ENCODE results near the gene DDAH1. TPM values are rescaled to one million over a fixed set of nuclear protein-coding genes. Genes with fewer than 3 reads are reported as not detected.

Gene DDAH1
- total RNA-seq, 1 experiment from 2014 or later: 36.3 TPM

GRCh38 chr1:85427849-85428248 lies 37.1 kb downstream of the DDAH1 start:
- H3K27me3 Mint-ChIP-seq (ENCODE audit: low read depth): no peaks in the 10 kb centered on the region
- WGBS (ENCODE audit: extremely low coverage, insufficient read length, low lambda C conversion rate): no CpG with 5 or more reads among the region's 3 CpGs
- H3K9me3 ChIP-seq (ENCODE audit: control insufficient read depth, low read depth, low read length): no peaks in the 10 kb centered on the region
- peaks cover 0 to 7% of the 10 kb centered on the region in 2 experiments; a peak in 2 of 5 replicates for H3K9me3 Mint-ChIP-seq
- H3K4me2 ChIP-seq (ENCODE audit: insufficient read depth, insufficient read length, low read length): no peak overlapping the region
- no peak overlapping the region for H2AFZ ChIP-seq (ENCODE audit: low read length)
- H3K23ac ChIP-seq (ENCODE audit: insufficient read length, low read depth, low read length): no peak overlapping the region
- H3K79me1 ChIP-seq (ENCODE audit: insufficient read depth, low read depth, low read length, poor library complexity, severe bottlenecking): no peaks in the 10 kb centered on the region
- no peak overlapping the region for H3K4ac ChIP-seq (ENCODE audit: low read depth, low read length)
- no peak overlapping the region for H2BK20ac ChIP-seq (ENCODE audit: low read depth, low read length, poor library complexity, severe bottlenecking)
- no peak overlapping the region for H2BK15ac ChIP-seq (ENCODE audit: low read depth, low read length)
- H2AK5ac ChIP-seq (ENCODE audit: insufficient read length, low read length): no peak overlapping the region
- peak overlapping the region in 1 of 3 experiments; percentile 65; a peak in 2 of 7 replicates for H3K27ac Mint-ChIP-seq
- H3K14ac ChIP-seq (ENCODE audit: insufficient read depth, low read length): no peak overlapping the region
- 0 out of 2 replicates have a peak, but pooled peaks cover 1% of the 10 kb centered on the region for H3K79me2 ChIP-seq (ENCODE audit: insufficient read depth, low read length)
- H3K27ac ChIP-seq (ENCODE audit: insufficient read length, low read depth, low read length): no peak overlapping the region
- no peak overlapping the region for H3T11ph ChIP-seq (ENCODE audit: low read length)
- H3K4me1 ChIP-seq (ENCODE audit: insufficient read depth, low read length): no peaks in the 10 kb centered on the region
- no peak overlapping the region for H4K5ac ChIP-seq (ENCODE audit: insufficient read length, low read depth, low read length)
- peaks cover 9 to 10% of the 10 kb centered on the region in 2 experiments for H3K4me1 Mint-ChIP-seq
- peaks cover 0 to 5% (median 2%) of the 10 kb centered on the region in 3 experiments; a peak in 2 of 7 replicates for H3K36me3 Mint-ChIP-seq (ENCODE audit: insufficient read depth in 1 of 3, low read depth in 3 of 3)
- no peak overlapping the region for H3K56ac ChIP-seq (ENCODE audit: insufficient read length, low read depth, low read length)
- no peak overlapping the region for H3K18ac ChIP-seq (ENCODE audit: insufficient read length, low read depth, low read length)
- no peak for DNase-seq
- H4K8ac ChIP-seq (replicated peaks; ENCODE audit: insufficient read length, low read depth, low read length): no peak overlapping the region
- no peak overlapping the region for H4K91ac ChIP-seq (ENCODE audit: insufficient read length, low read depth, low read length)
- no peaks in the 10 kb centered on the region for H3K23me2 ChIP-seq (ENCODE audit: insufficient read length, low read depth, low read length, poor library complexity, severe bottlenecking)
- H3K9ac ChIP-seq (ENCODE audit: extremely low read depth, insufficient read length, low read length): no peak overlapping the region
- no peaks in the 10 kb centered on the region for H3K27me3 ChIP-seq (ENCODE audit: insufficient read depth, low read length)
- H2BK5ac ChIP-seq (ENCODE audit: insufficient read length, low read length): no peak overlapping the region
- H2BK12ac ChIP-seq (ENCODE audit: insufficient read length, low read depth, low read length): no peak overlapping the region
- no peaks in the 10 kb centered on the region for H4K20me1 ChIP-seq (ENCODE audit: control insufficient read depth, insufficient read depth, insufficient read length)
- no peak overlapping the region for H2BK120ac ChIP-seq (ENCODE audit: low read depth, low read length, poor library complexity, severe bottlenecking)
- H3K4me3 Mint-ChIP-seq: no peak overlapping the region
- TF ChIP-seq CTCF (conservative IDR thresholded peaks at IDR 0.05): no peak

All from H9 (cell line).